ENCODE data around the gene CMPK2. TPM values are rescaled to one million over a fixed set of nuclear protein-coding genes. Genes with fewer than 3 reads are reported as not detected.

The CMPK2 gene
- total and polyA plus RNA-seq, 10 of the 15 experiments (the other 5 are each of a cell fraction or from before 2014, with no cell fraction given): 0.50 to 5.6 (median 3.2) TPM

- DNase-seq (ENCODE audit: low read depth, low spot score) (peak; percentile 58), FAIRE-seq (peak; percentile 78), ATAC-seq (peak; percentile 97)
- in situ Hi-C loops (cut with MboI): no loop called here
- intact Hi-C loops (cut with micrococcal nuclease; ENCODE audit: unreplicated experiment): loop anchor here (1.0 to 5.0 kb wide), 4 partner anchors 41 to 256 kb away; no protein-coding TSS in a partner anchor
- no peak overlapping the region for H3K9ac ChIP-seq (ENCODE audit: control insufficient read depth, insufficient read depth, low read length)
- no peak overlapping the region; the same call in 1 of the 2 replicates for H2AFZ ChIP-seq (ENCODE audit: control insufficient read depth, low read depth, low read length)
- ChIA-PET RAD21 (ENCODE audit: unreplicated experiment) (no interaction called here), CTCF (interaction anchor here (0.6 to 4.1 kb wide), 11 partner anchors 10 to 268 kb away, joined by 3 to 19 read pairs (median 3); partner anchors contain the start of genes CMPK2 and RNF144A), POLR2A (no interaction called here), SMC1A (ENCODE audit: uncharacterized antibody, unreplicated experiment) (interaction anchor here (0.7 to 1.2 kb wide), 3 partner anchors 210 to 1022 kb away, joined by 3 to 6 read pairs (median 3); no protein-coding TSS in a partner anchor)
- H3K9me3 ChIP-seq (replicated peaks; ENCODE audit: control insufficient read depth, insufficient read depth, low read length): no peaks in the 10 kb centered on the region; the same call in 1 of the 3 replicates
- H3K4me3 ChIP-seq: no peak overlapping the region
- no peaks in the 10 kb centered on the region for H4K20me1 ChIP-seq (ENCODE audit: control insufficient read depth, insufficient read depth)
- no peaks in the 10 kb centered on the region for H3K4me1 ChIP-seq (ENCODE audit: control insufficient read depth, insufficient read depth, low read length)
- no peak overlapping the region for H3K27ac ChIP-seq (ENCODE audit: control insufficient read depth, insufficient read depth)
- no peaks in the 10 kb centered on the region for H3K27me3 ChIP-seq (replicated peaks in 1 of 2; ENCODE audit: control insufficient read depth in 2 of 2, insufficient read depth in 2 of 2, low read length in 1 of 2)
- no TSS peak for BruUV-seq (replicated peaks)
- no peaks in the 10 kb centered on the region for H3K36me3 ChIP-seq (ENCODE audit: control insufficient read depth in 2 of 2, insufficient read depth in 2 of 2, low read length in 1 of 2)
- no peak overlapping the region for H3K4me2 ChIP-seq (ENCODE audit: control insufficient read depth, insufficient read depth)
- WGBS (ENCODE audit: insufficient coverage, insufficient replicate concordance, low lambda C conversion rate, missing lambda C conversion rate): 12% methylated on average over 4 of the region's 4 CpGs
- no peaks in the 10 kb centered on the region for H3K79me2 ChIP-seq (ENCODE audit: control insufficient read depth, insufficient read depth, low read length)
- TF ChIP-seq MEF2B (IDR thresholded peaks at IDR 0.05; ENCODE audit: partially characterized antibody, poor library complexity, severe bottlenecking) (peak; percentile 95), MEF2A (IDR thresholded peaks at IDR 0.05; ENCODE audit: insufficient read depth, low read depth, low read length) (no peak), LARP7 (IDR thresholded peaks at IDR 0.05) (no peak), IKZF2 (IDR thresholded peaks at IDR 0.05) (peak; percentile 24 to 56; a peak in 2 of 4 replicates), EP300 (IDR thresholded peaks at IDR 0.05; ENCODE audit: borderline replicate concordance in 1 of 2, control insufficient read depth in 1 of 2, low read depth in 2 of 2, low read length in 2 of 2) (peak in 1 of 2 experiments; percentile 19; a peak in 1 of 4 replicates), ATF7 (IDR thresholded peaks at IDR 0.05; ENCODE audit: low read depth) (peak; percentile 49; the same call in 1 of the 2 replicates), NRF1 (conservative IDR thresholded peaks at IDR 0.05; ENCODE audit: low read depth, low read length) (no peak), BHLHE40 (IDR thresholded peaks at IDR 0.05; ENCODE audit: borderline replicate concordance in 1 of 2, low read depth in 2 of 2, low read length in 1 of 2) (no peak), PAX5 (IDR thresholded peaks at IDR 0.05; ENCODE audit: borderline replicate concordance, low read depth, low read length) (no peak), JUNB (IDR thresholded peaks at IDR 0.05) (peak; percentile 83), CTCF (IDR thresholded peaks at IDR 0.05 in 2 of 3, conservative IDR thresholded peaks at IDR 0.05 in 1 of 3; ENCODE audit: control insufficient read depth in 2 of 3, extremely low read depth in 1 of 3, insufficient read depth in 1 of 3, low read depth in 3 of 3, low read length in 3 of 3) (peak; percentile 67 to 86 (median 70)), WRNIP1 (IDR thresholded peaks at IDR 0.05; ENCODE audit: borderline replicate concordance, low read depth, low read length) (no peak), SMAD5 (IDR thresholded peaks at IDR 0.05; ENCODE audit: low read depth) (no peak), IRF4 (IDR thresholded peaks at IDR 0.05; ENCODE audit: low read depth, low read length) (peak; percentile 95), ZZZ3 (IDR thresholded peaks at IDR 0.05; ENCODE audit: control insufficient read depth, insufficient read length, low read depth) (no peak), CBX3 (IDR thresholded peaks at IDR 0.05; ENCODE audit: borderline replicate concordance, low read depth) (no peak), SPI1 (IDR thresholded peaks at IDR 0.05; ENCODE audit: borderline replicate concordance, insufficient read depth, low read depth, low read length) (peak; percentile 51; the same call in 1 of the 2 replicates), ZBED1 (IDR thresholded peaks at IDR 0.05; ENCODE audit: borderline replicate concordance) (no peak)
These were observed 39.4 kb downstream of the CMPK2 start for GRCh38 chr2:6826081-6826913.

All from GM12878 (cell line).